Vagina (tissue), 2 donors: ENCODE measurements around the gene MAP3K20.

Experiments used
- CTCF ChIP-seq, 3 experiments: fragments of 450-650 bp in 2 of 3; fragments of 200-600 bp in 1 of 3; sonication (generic) in 1 of 3; IDR thresholded peaks; one replicate each; pipeline ENCODE4 v1.5.1; 2017 to 2019; ENCODE audit warnings: antibody characterized with exemption in 3 of 3, mild to moderate bottlenecking in 2 of 3, moderate library complexity in 2 of 3
- POLR2A ChIP-seq, 2 donors: fragments of 450-650 bp; IDR thresholded peaks; one replicate each; pipeline ENCODE4 v1.6.1; 2017; ENCODE audit warnings: antibody characterized with exemption in 2 of 2, mild to moderate bottlenecking in 2 of 2, moderate library complexity in 2 of 2

- no peak for TF ChIP-seq CTCF (IDR thresholded peaks at IDR 0.05)
- no peak for TF ChIP-seq POLR2A (IDR thresholded peaks at IDR 0.05)
Observed at GRCh38 chr2:173117678-173118077, 42.0 kb downstream of the MAP3K20 start.
